GM21723 (cell line): Measurements from ENCODE around the gene PRIM1.
A peak's percentile ranks its signal among the peaks of the same experiment; 100 is the strongest.
"Not testable (repeated sequence)": the region's sequence is repeated elsewhere in the genome, so short reads cannot be mapped to it uniquely, and the experiment has no call there.

Experiments
- ATAC-seq: cut with Tn5 transposase; IDR thresholded peaks from one replicate; pipeline ENCODE4 v1.9.1; 2021; ENCODE audit warnings: mild to moderate bottlenecking, moderate library complexity; ENCODE audit not compliant: unreplicated experiment

Gene PRIM1

DNA sequence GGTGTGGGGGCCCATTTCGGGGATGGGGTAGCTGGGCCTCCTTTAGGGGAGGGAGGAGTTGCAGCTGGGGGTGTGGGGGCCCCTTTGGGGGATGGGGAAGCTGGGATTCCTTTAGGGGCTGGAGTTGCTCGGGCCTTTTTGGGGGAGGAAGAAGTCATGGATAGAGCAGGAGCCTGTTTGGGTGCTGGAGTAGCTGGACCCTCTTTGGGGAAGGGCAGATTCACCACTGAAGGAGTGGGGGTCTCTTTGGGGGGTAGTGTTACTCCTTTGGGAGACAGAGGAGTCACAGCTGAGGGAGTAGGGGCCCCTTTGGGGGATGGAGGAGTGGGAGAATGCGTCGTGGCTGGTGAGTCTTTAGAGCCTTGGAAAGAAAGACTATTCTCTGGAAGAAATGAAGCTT is 33.5 kb downstream of the PRIM1 start:
- ATAC-seq: no peak

DNA sequence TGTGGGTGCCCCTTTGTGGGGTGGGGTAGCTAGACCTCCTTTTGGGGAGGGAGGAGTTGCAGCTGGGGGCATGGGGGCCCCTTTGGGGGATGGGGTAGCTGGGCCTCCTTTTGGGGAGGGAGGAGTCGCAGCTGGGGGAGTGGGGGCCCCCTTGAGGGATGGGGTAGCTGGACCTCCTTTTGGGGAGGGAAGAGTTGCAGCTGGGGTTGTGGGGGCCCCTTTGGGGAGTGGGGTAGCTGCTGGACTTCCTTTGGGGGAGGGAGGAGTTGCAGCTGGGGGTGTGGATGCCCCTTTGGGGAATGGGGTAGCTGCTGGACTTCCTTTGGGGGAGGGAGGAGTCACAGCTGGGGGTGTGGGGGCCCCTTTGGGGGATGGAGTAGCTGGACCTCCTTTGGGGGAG is 34.0 kb downstream of the PRIM1 start:
- no peak for ATAC-seq

GRCh38 chr12:56716933-56717880 is 34.9 kb downstream of the PRIM1 start:
- no peak for ATAC-seq

DNA sequence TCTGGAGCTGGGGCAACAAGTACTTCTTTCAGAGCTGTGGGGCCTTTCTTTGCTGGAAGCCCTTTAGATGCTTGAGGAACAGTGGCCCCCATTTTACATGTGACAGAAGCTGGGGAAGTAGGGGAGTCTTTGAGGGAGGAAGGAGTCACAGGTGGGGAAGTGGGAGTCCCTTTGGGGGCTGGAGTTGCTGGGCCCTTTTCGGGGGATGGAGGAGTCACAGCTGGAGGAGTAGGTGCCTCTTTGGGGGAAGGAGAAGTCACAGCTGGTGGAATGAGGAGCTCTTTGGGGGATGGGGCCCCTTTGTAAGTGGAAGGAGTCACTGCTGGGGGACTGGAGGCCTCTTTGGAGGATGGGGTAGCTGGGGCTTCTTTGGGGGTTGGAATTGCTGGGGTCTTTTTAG is 35.7 kb downstream of the PRIM1 start:
- ATAC-seq: no peak

DNA sequence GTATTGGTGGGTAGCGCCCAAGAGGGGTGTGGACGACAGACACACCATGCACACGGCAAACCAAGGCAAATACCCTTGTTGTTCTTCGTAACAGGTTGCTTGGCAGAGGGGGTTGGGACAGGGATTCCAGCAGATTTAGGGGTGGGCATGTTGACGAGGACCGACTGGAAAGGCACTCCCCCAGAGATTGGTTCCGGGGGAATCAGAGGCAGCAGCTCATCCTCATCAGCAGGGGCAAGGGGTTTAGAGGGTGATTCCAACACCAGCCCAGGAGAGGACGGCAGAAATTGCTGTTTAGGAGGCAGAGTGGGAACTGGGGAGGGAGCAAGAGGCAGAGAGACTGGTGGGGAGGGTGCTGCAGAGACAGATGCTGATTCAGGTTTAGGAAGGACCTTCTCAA is 36.3 kb downstream of the PRIM1 start:
- ATAC-seq: no peak

DNA sequence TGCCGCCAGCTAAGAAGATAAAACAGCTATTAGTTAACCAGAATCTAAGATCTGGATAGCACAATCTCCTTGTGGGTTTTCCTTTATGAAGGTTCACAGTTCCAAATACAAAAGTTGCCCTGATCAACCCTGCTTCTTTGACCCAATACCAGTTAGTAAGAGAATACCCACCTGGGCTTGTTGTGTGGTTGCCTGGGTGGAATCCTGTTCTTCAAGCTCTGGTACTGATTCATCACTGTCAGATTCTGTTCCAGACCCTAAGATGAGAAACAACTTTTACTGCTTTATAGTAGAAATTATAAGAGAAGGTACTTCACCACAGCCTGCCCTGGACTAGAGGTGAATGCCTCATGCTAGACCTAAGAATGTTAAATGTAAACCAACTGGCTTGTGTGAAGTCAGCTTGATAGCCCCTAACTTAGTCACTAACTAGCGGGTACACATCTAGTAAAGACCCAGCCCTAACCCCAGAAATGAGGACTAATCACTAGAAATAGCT is 37.6 kb downstream of the PRIM1 start:
- ATAC-seq: no peak

GRCh38 chr12:56713345-56713744 is 38.8 kb downstream of the PRIM1 start:
- no peak for ATAC-seq

DNA sequence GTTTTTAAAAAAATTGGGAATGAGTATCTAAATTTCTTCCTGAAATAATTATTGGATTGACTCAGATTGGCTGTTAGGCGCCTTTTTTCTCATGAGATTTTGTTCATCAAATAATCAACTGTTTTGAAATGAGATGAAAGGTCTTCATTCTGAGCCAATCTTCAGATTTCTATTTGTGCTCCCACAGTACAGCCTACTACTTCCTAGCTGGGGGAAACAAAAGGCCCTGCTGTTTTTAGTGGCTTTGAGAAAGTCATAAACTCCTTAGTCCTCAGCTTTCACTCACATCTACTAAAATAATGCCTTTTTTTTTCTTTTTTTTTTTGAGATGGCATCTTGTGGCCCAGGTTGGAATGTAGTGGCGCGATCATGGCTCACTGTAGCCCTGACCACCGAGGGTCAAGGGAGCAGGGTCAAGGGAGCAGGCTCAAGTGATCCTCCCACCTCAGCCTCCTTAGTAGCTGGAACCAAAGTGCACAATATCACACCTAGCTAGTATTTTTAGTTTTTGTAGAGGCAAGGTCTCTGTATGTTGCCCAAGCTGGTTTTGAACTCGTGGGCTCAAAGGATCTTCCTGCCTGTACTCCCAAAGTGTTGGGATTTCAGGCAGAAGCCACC is 42.3 kb downstream of the PRIM1 start:
- no peak for ATAC-seq

- not testable (repeated sequence) for ATAC-seq
Measured at GRCh38 chr12:56704522-56704921, 47.6 kb downstream of the PRIM1 start.

DNA sequence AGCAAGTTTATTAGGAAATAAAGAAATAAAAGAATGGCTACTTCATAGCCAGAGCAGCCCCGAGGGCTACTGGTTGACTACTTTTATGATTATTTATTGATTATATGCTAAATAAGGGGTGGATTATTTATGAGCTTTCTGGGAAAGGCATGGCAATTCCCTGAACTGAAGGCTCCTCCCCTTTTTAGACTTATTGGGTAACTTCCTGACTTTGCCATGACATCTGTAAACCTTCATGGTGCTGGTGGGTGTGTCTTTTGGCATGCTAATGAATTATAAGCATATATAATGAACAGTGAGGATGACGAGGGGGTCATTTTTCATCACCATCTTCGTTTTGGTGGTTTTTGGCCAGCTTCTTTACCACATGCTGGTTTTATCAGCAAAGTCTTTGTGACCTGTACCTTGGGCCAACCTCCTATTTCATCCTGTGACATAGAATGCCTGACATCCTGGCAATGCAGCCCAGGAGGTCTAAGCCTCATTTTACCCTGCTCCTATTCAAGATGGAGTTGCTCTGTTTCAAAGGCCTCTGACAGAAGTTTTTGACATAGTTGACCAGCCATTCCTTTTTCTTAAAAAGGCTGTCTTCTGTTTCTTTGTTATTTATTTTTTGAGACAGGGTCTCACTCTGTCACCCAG is 53.0 kb downstream of the PRIM1 start:
- no peak for ATAC-seq

DNA sequence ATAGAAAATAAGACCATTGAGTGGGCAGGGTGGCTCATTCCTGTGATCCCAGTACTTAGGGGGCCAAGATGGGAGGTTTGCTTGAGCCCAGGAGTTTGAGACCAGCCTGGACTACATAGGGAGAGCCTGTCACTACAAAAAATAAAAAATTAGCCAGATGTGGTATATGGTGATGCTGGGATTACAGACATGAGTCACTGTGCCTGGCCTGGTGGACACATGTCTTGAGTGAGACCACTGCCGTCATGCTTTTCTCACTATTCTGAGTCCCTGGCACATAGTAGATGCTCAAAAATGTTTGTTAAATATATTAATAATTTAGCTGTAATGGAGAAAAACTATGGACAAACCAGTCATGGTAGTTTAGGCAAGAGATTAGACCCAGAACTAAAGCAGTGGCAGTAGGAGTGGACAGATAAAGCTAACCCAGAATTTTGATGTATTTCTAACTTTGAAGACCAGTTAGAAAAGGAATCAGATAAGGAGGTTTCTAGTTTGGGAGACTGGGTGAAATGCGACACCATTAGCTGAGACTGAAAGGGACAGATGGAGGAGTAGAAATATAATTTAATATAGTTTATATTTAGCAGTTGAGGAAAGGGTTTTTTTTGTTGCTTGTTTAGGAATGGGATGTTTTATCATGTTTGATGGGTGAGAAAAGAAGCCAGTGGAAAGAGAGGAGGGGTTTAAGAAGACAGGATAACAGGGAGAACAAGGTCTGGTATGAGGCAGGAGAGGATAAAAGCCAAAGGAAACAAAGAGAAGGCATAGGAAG is 56.6 kb downstream of the PRIM1 start:
- ATAC-seq: no peak

DNA sequence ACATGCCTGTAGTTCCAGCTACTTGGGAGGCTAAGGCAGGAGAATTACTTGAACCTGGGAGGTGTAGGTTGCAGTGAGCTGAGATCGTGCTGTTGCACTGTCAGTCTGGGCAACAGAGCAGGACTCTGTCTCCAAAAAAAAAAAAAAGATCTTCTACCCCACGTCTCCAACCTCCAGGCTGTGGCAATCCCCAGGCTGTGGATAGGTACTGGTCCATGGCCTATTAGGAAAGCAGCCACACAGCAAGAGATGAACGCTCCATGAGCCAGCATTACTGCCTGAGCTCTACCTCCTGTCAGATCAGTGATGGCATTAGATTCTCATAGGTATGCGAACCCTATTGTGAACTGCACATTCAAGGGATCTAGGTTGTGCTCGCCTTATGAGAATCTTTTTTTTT is 58.0 kb downstream of the PRIM1 start:
- no peak for ATAC-seq

- ATAC-seq: no peak
Measured at GRCh38 chr12:56688846-56689109, 63.3 kb downstream of the PRIM1 start.

DNA sequence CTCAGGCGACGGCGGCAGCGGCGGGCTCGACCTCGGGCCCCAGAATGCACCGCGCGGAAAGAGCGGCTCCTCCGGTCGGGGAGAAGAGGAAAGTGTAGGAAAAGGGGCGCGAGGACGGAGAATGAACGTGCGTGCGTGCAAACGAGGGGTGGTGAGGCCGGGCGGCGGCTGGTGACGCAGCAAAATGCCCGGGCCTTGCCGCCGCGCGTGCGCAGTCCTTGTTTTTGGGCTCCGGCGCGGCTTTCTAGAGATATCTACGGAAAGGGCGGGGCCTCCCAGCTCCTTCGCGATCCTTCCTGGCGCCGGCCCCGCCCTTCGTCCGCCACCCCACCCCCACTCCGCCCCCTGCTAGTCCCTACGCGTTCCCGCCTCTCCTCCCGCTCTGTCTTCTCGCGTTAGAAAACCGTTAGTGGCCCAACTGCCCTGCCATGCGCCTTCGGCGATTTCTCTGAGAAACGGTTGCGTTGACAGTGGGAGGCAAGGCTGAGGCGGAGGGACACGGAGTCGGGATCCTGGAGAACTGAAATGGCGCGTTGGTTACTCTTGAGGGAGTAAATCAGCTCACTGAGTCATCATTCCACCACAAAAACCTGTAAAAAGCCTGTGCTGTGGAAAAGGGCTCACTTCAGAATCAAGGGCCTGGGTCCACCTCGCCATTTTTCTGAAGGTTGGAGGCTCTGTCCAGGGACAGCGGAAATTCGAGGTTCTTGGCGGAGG is 63.8 kb downstream of the PRIM1 start, which contains the start of gene PTGES3:
Gene PTGES3, minus strand, starts transcription at position 156 of the 717 bp plus-strand sequence. CDS start 285 bp downstream, outside the sequence.
- ATAC-seq: peak; percentile 61

GRCh38 chr12:56687223-56688128 is 64.6 kb downstream of the PRIM1 start:
- peak; percentile 9 for ATAC-seq

DNA sequence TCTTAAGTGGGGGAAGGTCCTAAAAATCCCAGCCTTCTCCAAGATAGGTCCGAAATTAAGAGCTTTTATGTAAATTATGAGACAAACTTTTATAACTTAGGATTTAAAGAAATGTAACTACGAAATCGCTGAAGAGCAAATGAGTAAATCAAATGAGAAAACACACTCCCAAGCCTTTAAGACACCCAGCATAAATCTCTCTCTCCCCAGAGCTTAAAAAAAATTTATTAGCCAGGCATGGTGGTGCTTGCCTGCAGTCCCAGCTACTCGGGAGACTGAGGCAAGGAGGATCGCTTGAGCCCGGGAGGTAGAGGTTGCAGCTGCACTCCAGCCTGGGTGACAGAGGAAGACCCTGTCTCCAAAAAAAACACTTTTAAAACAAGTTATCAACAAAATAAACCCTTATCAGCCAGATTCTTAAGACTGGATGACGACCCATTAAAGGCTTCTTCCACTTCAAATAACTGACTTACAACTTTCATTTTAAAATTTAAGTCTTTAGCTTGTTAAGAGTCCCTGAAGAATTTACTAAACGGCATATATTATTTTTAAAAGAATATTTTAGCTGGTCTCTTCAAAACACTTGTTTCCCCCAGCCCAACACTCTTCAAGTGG is 67.3 kb downstream of the PRIM1 start:
- no peak for ATAC-seq

DNA sequence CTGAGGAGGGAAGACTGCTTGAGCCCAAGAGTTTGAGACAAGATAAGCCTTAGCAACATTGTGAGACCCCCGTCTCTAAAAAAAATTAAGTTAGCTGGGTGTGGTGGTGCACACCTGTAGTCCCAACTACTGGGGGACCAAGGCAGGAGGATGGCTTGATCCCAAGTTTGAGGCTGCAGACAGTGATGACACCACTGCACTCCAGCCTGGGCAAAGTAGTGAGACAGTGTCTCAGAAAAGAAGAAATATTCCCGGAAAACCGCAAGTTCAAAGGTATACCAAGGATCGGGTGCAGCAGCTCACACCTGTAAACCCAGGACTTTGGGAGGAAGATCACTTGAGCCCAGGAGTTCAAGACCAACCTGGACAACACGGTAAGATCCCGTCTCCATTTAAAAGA is 69.8 kb downstream of the PRIM1 start:
- ATAC-seq: no peak
